GM18517 (cell line): ENCODE data around the gene LRRTM4.

ENCODE experiments used
- ATAC-seq: cut with Tn5 transposase; IDR thresholded peaks from one replicate; pipeline ENCODE4 v1.9.1; 2021; ENCODE audit warnings: mild to moderate bottlenecking, moderate library complexity; ENCODE audit not compliant: unreplicated experiment

The LRRTM4 gene

DNA sequence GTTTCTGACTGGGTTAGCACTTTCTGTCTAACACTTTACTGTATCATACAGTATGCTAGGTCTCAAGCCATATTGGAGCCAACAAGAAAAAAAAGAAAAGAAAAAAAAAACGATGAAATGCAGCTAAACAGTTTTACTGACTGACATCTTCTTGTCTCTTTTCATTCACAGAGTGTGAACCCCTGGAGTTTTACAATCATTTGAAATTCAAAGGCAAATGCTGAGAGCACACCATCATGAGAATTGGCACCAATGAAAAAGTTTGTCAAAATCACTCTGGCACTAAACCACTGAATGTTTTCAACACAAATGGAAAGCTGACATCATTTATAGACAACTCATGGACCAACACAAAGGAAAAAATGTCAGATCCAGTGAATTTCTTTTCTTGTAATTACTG, 513.3 kb downstream of the LRRTM4 start:
- no peak for ATAC-seq

DNA sequence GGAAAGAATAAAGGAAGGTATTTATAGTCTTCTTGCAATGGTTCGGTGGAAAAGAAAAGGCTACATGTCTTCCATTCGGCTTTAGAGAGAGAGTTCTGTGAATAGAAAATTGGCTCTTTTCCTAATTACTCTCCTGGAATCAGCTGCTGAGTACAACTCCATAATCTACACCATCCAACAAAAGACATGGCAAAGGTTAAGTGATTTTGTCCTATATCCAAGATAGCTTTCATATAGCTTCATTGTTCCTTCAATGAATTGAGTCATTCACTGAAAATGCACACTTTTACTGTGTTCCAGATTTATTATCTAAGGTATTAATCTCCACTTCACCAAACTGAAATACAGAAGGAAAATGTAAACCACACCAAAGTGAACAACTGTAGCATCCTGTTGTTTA, 514.5 kb downstream of the LRRTM4 start:
- ATAC-seq: no peak

DNA sequence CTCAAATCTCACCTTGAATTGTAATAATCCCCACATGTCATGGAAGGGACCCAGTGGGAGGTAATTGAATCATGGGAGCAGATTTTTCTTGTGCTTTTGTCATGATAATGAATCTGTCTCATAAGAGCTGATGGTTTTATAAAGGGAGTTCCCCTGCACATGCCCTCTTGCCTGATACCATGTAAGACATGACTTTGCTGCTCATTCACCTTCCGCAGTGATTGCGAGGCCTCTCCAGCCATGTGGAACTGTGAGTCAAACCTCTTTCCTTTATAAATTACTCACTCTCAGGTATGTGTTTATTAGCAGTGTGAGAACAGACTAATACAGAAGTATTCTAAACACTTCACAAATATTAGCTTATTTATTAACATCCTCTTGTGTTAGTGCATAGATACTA, 516.7 kb downstream of the LRRTM4 start:
- no peak for ATAC-seq

DNA sequence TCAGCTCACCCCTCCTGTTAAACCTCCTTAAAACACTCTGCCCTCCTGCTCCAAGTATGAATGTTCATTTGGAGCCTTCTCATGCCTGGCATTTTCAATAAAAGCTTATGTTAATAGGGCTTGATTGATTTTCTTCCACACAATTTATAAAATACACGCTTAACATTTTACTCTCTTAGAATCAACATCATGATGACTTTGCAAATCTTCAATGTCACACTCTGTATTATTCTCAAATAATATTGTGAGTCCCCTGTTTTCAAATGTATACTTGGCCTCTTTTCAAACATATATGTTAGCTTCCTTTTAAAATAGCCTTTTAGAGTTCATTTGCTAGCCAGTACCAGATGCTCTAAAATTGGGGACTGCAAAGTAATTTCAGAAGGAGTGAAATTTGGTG, 520.3 kb downstream of the LRRTM4 start:
- no peak for ATAC-seq

DNA sequence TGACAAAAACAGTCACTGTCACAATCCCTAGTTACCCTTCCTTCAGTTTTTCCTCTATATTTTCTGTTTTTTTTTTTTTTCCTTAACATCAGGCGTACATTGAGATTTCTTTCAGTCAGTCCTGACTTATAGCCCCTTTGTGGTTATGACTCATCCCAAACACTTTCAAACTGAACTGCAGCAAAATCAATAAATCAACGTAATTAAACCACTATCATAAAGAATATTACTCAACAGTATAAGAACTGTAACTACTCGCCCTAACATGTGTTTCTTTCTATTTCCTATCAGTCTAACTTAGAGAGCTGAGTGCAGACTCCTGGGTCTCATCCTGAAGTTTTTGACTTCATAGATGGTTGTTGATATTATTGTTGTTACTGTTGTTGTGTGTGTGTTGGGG, 523.5 kb downstream of the LRRTM4 start:
- no peak for ATAC-seq

DNA sequence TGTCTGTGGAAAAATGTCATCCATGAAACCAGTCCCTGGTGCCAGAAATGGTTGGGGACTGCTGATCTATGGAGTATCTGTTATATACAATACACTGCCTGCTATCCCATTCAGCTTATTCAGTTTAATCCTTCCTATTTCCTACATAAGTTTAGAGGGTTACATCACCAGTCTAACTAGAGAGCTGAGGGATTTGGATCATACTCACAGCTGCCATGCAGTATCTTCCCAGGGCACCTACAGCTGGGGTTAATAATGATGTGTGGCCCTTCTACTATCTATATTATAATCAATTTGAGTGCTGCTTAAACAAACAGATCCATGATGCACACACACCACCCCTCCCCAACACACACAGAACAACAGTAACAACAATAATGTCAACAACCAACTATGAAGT, 524.0 kb downstream of the LRRTM4 start:
- no peak for ATAC-seq

DNA sequence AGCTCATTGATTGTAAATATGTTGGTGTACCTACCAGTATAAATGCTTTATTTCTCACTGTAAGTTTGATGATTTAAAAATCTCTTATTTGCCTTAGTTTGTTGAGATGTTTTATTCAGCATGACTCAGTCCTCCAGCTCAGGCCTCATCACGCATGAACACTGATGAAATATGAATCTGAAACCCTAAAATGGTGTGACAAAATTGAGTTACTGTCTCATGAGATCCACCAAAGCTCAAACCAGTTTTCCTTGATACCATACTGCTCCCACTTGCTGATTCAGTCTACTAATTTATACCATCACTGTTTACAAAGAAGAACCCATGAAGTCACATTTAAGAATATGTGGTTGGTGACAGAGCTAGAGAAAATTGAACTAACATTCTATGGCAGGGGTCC, 524.9 kb downstream of the LRRTM4 start:
- no peak for ATAC-seq

DNA sequence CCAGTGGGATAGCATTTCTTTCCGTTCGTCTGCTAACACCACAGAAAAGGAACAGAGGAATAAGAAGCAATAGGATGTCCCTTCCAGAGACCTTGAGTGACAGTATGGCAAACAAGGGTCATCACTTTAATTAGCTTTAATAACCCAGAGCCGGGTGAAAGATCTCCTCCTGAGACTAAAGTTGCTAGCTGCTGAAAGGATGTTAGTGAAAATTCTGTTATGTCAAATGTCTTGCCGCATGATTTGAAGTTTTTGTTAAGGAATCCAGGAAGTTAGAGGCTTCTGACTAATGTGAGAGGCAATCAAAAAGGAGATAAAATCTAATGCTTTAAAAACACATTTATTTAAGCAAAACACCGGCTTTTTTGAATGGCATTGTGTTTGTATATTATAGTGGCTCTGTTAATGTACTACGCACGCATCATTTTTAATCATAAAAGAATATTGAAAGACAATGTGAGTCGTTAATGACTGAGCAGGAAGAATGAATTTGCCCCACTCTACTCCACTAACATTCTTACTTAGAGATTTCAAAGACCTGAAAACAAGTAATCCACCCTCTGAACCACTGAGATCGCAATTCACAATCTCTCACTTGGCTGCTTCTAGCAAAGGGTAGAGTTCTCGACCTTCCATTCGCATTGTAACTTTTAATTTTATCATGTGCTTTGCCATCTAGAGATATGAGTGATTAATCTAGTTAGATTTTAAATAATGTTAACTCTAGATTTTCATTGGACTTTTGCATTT, 536.6 kb downstream of the LRRTM4 start:
- no peak for ATAC-seq

DNA sequence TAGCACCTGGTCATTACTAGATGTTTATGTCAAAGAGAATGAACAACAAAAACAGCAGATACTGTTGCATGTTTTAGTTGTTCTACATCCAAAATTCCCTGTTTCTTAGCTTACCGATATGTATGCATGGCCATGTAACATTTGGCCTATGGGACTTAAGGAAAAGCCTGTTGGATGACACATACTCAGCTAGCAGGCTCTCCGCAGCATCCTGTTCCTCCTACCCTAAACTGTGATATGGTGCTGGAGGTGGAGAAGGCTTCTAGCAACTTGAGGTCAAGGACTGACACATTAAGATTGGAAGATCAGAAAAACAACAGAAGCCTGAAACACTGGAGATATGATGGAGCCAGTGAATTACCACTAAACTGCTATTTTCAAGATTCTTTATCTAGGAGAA, 537.8 kb downstream of the LRRTM4 start:
- ATAC-seq: no peak

DNA sequence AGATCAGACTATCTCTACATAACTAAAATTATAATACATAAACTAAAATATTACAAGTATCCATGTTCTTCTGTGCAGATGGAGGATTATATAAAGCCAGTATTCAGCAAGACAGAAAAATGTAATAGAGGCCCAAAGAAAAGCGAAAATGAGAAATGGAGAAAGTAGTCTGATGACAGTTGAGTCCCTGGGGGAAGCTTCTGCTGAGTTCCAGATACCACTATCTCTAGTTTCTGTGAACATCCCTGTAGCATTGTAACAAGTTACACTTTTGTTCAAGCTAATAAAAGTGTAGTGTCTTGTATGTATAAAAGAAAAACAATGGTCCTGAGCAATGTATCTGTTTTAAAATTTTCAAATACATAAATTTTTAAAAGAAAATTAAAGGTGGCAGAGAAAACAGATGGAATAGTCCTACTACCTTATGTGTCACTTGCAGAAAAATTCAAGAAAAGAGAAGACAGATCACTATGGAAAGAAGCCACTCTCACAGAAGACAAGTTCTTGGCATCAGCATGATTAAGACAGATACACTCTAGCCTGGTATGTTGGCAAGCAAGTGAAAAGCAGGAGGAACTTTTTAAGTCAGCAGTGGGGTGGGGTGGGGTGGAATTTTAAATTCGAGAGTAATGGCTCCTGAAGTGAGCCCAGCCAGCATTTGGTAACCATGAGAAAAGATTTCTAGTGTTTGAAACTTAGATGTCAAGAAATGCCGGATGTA, 541.9 kb downstream of the LRRTM4 start:
- ATAC-seq: no peak

DNA sequence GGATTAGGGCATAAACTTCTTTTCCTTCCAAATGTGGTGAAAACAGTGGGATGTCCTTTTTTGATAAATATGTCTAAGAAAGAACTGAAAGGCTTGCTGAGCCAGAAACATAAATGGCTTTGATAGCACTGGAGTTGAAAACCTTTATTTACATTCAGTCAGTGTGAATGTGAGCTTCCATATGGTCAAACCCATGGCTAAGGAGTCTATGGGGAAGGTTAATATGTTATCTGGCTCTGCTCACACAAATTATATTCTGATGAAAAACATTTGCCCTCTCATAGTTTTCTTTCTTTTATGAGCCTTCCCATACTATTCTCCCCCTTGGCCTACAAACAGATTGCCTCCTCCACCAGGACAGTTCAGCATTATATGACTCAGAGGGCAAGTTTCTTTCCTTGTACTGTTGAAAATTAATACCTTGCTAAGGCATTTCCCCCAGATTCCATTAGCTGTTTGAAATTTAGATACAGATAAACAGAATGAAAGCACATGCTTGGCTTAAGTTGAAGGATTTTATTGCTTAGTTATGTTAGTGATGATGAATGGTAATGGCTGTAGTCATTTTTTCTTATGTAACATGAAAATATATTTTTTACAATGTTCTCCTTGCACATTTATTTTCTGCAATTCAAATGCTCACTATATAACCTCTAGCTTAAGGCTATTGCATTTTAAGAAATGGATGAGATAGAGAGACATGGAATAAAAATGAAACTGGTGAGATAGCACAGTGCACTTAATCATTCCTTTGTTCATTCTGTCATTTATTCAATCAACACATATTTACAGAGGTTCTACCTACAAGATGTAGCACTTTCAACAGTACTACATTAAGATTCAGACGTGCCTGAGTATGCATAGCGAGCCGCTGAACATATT, 544.1 kb downstream of the LRRTM4 start:
- ATAC-seq: no peak

DNA sequence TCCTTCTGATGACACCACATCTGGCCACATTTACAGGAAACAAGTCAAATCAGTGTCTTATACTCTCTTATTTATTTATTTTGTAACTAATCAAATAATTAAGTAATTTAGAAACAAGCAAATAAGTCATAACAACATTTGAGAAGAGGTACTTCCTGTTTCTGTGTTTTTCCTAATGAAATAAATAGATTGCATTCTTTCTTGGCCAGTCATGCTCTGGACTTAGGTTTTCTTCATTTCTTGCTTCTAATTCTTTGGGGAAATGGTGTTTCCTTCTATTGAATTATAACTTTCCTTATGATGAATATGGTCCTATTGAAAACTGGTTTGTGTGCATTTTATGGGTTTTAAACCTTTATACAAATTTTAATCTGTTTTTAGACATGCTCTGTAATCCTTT, 546.4 kb downstream of the LRRTM4 start:
- ATAC-seq: no peak

DNA sequence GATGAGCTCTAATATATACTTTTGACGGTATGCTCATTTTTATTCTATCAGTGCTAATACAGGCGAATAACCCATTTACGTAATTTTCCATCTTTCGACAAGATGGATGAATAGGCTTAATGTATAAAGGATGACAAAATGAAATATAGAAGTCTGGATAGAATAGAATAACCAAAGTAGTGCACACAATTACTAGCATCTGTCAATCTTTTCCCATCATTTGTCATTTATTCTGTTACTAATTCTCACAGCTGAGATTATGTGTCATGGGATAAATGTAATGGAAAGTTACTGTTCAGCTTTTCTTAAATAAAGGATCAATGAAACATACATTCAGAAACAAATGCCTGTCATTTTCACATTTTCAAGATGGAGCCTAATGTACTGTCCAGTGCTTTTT, 548.6 kb downstream of the LRRTM4 start:
- ATAC-seq: no peak

DNA sequence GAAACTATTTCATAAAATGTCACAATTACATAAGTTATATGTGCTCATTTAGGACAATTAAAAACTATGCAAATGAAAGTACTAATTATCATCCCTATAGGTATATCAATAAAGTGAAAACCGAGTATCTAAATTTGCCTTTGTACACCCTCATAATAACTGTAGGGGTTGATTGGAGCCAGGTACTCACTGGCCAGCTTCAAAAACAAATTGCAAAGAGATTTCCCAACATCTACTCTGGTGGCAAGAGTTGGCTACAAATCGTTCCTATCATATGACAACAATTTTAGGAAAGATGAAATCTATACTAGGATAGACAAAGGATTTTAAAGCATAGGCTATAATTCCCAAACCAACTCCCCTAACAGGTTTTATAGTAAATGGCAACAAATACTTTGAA, 556.4 kb downstream of the LRRTM4 start:
- no peak for ATAC-seq

DNA sequence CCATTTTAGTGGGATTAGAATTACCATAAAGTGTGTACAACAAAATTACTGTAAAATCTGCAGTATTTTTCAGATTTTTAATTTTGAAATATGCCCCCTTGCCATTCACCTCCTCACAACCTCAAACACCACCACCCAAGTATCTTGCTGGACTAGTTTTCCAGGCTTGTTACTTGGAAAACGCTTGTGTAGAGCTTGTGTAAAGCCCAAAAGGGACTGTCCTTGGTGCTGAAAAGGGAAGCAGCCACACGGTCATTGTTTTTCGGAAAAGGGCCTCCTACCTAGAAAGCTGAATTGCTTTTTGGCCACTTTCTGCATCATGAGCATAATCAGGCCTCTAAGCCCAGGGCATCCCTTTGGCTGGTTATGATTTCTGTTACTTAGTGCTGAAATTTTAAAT, 563.4 kb downstream of the LRRTM4 start:
- ATAC-seq: no peak

DNA sequence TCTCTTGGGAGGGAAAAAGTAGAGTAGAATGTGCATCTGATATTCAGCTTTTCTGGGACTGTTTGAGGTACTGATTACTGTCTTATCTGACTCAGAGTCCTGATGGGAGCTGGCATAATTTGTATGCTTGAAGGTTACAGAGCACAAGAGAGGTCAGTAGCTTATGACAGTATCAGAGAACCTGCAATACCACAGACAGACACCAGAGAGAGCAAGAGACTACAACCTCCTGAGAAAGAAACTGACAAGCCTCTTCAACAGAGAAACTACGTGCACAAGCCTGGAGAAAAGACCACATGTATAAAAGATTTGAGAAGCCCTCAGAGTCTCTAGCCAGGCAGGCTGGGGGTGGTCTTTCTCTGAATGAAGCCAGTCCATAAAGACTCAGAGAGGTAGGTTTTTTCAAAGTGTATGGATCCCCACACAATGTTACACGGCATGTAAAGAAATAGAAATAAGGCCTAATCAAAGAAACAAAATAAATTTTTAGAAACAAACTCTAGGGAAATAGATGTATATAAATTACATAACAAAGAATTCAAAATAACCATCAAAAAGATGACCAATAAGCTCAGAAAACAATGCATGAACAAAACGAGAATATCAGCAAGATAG, 568.3 kb downstream of the LRRTM4 start:
- ATAC-seq: peak; percentile 59

DNA sequence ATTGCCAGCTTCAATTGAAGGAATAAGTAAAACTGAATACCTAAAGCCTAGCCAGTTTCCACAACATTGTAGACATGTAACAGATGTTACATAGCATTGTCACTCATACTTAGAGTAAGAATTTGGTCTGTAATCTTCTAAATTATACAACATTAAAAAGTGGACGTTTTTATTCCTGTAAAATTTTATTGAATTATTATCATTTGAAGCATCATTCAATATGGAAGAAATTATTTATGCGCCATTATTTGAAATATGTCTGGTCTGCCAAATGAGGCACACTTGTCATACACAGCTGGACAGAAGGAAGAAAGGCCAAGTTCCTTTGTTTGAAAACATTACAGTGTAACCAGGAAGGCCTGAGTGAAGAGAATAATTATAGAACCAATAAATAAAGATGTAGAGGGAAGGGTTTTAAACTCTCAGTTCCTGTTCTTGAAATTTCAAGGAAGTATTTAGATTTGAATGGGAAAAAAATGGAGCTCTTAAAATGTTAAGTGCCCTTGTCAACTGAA, 575.5 kb downstream of the LRRTM4 start:
- ATAC-seq: no peak

DNA sequence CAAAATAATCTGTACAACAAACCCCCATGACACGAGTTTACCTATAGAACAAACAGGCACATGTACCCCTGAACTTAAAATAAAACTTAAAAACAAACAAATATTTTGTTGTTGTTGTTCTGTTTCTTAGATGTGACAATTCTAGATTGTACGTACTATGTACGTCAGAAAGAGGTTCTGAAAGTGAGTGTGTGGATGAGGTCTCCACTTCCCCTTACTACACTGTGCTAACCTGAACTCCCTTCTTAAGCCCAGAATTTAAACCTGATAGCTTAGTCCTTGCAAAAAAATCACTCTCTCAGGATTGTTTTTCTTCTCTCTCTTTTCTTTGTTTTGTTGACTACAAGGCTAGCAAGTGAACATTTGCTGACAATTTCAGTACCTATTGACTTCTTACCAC, 581.6 kb downstream of the LRRTM4 start:
- no peak for ATAC-seq

DNA sequence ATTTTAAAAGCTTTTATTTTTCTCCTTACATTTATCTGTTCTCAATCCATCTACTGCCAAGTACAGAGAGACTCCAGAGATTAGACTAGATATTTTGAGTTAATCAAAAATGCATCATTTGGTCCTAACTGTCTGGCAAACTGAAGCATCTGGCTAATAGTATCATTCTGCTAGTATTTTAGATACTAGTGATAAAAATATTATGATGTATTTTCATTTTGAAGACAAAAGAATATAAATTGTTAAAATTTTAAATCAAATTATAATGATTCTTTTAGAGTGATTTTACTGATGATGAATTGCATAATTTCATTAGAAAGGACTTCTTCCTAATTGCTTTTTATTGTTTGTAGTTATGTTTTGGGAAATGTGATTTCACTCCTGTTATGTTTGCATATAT, 584.0 kb downstream of the LRRTM4 start:
- no peak for ATAC-seq

DNA sequence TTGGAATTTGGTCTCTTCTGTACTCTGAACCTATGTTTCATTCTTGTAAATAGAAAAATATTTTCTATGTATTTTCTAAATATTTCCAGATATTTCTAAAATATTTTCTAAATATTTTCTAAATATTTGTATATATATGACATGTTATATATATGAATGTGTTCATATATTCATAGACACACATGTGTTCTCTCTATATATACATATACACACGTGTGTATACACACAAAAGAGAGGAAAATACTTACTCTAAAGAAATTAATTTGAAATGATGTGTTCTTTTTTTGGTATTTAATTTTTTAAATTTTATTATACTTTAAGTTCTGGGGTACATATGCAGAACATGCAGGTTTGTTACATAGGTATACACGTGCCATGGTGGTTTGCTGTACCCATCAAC, 589.6 kb downstream of the LRRTM4 start:
- ATAC-seq: no peak
